Rectal smooth muscle tissue (tissue), 1 donor: ENCODE data around the gene PRSS56.
"Not testable (repeated sequence)": the region's sequence is repeated elsewhere in the genome, so short reads cannot be mapped to it uniquely, and the experiment has no call there.

Source experiments
- H3K27ac ChIP-seq: one replicate; pipeline ENCODE4 v1.7.0; 2013; ENCODE audit warnings: low read depth, low read length, inconsistent platforms
- H3K27me3 ChIP-seq: one replicate; pipeline ENCODE4 v1.7.0; 2013; ENCODE audit warnings: low read length; ENCODE audit not compliant: control insufficient read depth, insufficient read depth
- H3K36me3 ChIP-seq: one replicate; pipeline ENCODE4 v1.7.0; 2013; ENCODE audit warnings: low read length; ENCODE audit not compliant: control insufficient read depth, insufficient read depth
- H3K4me1 ChIP-seq: one replicate; pipeline ENCODE4 v1.7.0; 2013; ENCODE audit warnings: low read length; ENCODE audit not compliant: control insufficient read depth, insufficient read depth
- H3K4me3 ChIP-seq: one replicate; pipeline ENCODE4 v1.7.0; 2013; ENCODE audit warnings: low read length
- H3K9ac ChIP-seq: one replicate; pipeline ENCODE4 v1.7.0; 2013; ENCODE audit warnings: low read length

Gene PRSS56

DNA sequence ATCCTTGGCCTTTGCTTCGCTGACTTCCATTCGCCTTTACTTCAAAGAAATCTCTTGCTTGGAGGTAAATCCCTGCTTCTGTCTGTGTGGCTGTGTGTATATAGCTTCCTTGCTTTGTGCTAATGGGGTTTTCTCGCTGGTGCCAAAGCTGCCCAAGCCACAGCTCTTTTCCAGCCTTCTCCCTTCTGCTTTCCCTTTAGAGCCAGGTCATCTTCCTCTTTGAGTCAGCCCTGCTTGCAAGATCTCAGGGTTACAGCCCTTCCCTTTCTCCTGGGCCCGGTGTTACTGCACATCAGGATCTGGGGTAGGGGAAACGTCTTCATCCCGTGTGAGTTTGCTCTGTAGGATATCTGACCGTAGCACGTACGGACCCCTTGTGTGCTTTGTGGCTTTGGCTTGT, 49.4 kb downstream of the PRSS56 start:
- Histone ChIP-seq H3K4me1 (no peaks in the 10 kb centered on the region), H3K27ac (no peak overlapping the region), H3K27me3 (no peaks in the 10 kb centered on the region), H3K4me3 (no peak overlapping the region), H3K36me3 (peaks cover 40% of the 10 kb centered on the region), H3K9ac (no peak overlapping the region)

DNA sequence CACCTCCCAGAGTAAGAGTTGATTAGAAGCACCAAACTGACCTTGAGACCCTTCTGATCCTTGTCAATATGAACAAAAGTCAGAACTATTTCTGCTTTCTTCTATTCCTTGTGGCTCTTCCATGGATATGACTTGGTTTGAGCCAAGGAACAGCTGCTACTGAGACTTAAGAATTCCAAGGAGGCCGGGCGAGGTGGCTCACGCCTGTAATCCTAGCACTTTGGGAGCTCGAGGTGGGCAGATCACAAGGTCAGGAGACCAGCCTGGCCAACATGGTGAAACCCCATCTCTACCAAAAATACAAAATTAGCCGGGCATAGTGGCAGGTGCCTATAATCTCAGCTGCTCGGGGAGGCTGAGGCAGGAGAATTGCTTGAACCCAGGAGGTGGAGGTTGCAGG, 50.3 kb downstream of the PRSS56 start:
- not testable (repeated sequence) for H3K27ac ChIP-seq, H3K9ac ChIP-seq, H3K27me3 ChIP-seq, H3K4me3 ChIP-seq, H3K4me1 ChIP-seq
- H3K36me3 ChIP-seq, result peaks cover 40% of the 10 kb centered on the region

GRCh38 chr2:232571026-232571474, 50.9 kb downstream of the PRSS56 start:
- no peak overlapping the region for H3K27ac ChIP-seq
- no peak overlapping the region for H3K9ac ChIP-seq
- no peaks in the 10 kb centered on the region for H3K4me1 ChIP-seq
- H3K36me3 ChIP-seq, result peaks cover 39% of the 10 kb centered on the region
- H3K27me3 ChIP-seq, result no peaks in the 10 kb centered on the region
- no peak overlapping the region for H3K4me3 ChIP-seq

GRCh38 chr2:232573042-232573441, 52.9 kb downstream of the PRSS56 start:
- Histone ChIP-seq H3K4me3 (no peak overlapping the region), H3K9ac (no peak overlapping the region), H3K36me3 (peaks cover 22% of the 10 kb centered on the region), H3K4me1 (no peaks in the 10 kb centered on the region), H3K27ac (no peak overlapping the region), H3K27me3 (no peaks in the 10 kb centered on the region)

GRCh38 chr2:232573771-232574435, 53.7 kb downstream of the PRSS56 start:
- Histone ChIP-seq H3K36me3 (peaks cover 15% of the 10 kb centered on the region), H3K27me3 (no peaks in the 10 kb centered on the region), H3K27ac (no peak overlapping the region), H3K4me3 (no peak overlapping the region), H3K4me1 (no peaks in the 10 kb centered on the region), H3K9ac (no peak overlapping the region)

DNA sequence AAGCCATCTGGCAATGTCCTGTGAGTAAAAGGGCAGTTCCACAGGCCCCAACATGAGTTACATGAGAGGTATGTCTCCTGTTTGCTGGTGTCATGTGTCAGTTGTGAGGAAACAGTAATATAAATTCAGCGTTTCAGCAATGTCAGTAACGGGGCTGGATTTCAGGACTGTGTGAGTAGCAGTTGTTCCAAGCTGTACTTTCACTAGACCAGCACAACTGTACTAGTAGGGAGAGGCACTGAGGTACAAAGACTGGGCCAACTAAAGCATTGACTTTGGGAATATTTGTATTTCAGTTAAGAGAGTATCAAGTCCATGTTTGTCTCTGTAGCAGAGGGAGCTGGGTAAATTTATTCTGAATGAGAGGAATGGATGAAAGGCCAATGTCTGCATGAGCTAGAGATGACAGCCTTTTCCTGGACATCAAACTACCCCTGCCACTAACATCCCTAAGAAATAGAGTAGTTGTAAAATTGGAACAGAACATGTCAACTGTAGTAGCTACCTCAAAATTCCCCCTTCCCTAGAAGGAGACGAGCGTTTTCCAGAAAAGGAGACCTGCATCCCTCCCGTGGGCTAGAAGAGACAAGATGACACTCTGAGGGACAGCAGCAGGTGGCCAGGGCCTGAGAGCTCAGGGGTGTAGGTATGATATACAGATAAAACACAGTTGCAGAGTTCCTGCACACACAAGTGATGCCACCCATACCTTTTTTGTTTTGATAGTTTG, 54.7 kb downstream of the PRSS56 start:
- H3K9ac ChIP-seq, result no peak overlapping the region
- H3K36me3 ChIP-seq, result peaks cover 7% of the 10 kb centered on the region
- H3K27me3 ChIP-seq, result no peaks in the 10 kb centered on the region
- no peak overlapping the region for H3K27ac ChIP-seq
- H3K4me1 ChIP-seq, result no peaks in the 10 kb centered on the region
- no peak overlapping the region for H3K4me3 ChIP-seq
